NK-92 (cell line): ENCODE results near the gene ADK.

Experiments
- DNase-seq: peaks from one replicate; lab custom pipeline; 2025; ENCODE audit not compliant: unreplicated experiment; lab: John Stamatoyannopoulos, UW

ADK gene

GRCh38 chr10:74593470-74593869 lies 442.4 kb downstream of the ADK start:
- no peak for DNase-seq

DNA sequence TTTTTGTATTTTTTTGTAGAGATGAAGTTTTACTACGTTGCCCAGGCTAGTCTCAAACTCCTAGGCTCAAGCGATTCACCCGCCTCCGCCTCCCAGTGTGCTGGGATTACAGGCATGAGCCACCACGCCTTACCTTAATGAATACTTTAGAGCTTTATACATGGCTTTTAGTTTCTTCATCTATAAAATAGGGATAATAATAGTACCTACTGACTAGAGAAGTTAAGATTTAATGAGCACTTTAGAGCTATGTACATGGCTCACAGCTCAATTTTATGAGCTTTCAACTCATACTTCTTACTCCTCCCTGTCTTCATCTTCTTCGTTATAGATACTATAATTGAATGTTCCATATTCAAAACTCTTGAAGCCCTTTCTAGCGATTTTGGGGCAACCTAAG lies 445.7 kb downstream of the ADK start:
- DNase-seq = no peak

DNA sequence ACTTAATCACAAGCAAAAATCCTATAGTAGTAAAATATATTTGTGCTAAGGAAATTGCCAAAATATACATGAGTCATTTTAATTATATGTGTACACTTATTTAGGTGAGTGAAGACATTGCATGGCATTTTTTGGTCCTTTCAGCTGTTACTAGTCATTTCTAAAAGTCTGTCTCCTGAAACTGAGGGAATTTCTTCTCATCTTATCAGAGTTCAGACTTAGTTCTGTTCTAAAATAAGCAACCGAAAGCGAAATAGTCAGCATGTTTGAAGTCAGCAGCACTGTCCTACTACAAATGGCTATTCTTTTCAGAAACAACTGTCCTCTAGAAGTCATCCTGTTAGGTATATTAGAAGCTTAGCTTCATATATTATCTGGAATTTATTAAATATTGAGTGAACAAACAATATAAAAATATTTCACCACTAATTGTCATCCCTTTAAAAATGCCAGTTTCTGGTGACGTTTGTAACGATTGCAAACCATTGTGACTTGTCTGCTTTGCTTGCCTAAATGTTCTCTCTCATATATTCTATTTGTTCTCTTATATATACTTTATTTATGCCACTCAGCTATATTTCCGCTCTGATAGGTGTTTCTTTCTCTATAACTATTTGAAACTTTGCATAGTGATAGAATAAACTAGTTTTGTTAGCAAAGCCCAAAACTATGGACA lies 448.0 kb downstream of the ADK start:
- no peak for DNase-seq

- no peak for DNase-seq
Observed at GRCh38 chr10:74599672-74600071, 448.7 kb downstream of the ADK start.

DNA sequence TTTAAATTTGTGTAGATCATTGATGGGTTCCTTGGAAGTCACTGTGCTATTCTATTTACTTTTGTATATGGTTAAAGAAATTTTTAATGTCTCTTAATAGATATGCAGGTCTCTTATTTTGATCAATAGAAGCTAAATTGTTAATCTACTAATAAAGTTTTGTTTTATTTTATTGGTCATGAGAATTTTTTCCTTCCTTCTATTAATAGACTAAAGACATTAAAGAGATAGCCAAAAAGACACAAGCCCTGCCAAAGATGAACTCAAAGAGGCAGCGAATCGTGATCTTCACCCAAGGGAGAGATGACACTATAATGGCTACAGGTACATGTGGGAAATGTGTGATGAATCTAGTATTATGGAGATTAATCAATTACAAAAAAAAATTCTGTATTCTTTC lies 449.1 kb downstream of the ADK start:
- DNase-seq = no peak

DNA sequence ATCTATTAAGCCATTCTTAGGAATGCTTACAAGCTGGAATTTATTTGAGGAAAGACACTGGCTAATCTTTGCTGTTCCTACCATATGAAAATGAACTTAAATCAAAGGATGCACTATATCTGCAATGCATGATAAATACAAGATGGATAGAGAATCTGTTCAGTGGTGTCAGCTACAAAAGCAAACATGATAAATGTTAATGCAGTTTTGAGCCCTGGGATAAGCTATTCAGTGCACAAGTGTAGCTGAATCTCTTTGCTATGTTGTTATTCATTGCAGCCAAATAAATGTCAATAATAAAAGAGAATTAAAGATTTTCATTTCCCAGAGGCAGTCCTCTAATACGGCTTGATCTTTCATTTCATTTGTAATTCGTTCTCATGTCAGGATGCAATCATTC lies 451.6 kb downstream of the ADK start:
- no peak for DNase-seq

- no peak for DNase-seq
Observed at GRCh38 chr10:74610299-74610698, 459.3 kb downstream of the ADK start.

DNA sequence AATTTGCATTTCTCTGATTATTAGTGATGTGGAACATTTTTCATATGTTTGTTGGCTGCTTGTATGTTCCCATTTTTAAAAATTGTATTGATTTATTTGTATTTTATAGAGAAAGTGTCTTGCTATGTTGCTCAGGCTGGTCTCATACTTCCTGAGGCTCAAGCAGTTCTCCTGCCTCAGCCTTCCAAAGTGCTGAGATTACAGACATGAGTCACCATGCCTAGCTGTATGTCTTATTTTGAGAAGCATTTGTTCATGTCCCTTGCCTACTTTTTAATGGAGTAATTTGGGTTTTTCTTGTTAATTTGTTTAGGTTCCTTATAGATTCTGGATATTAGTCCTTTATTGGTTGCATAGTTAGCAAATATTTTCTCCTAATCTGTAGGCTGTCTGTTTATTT lies 461.2 kb downstream of the ADK start:
- DNase-seq = no peak

GRCh38 chr10:74620626-74621025 lies 469.6 kb downstream of the ADK start:
- DNase-seq = no peak

DNA sequence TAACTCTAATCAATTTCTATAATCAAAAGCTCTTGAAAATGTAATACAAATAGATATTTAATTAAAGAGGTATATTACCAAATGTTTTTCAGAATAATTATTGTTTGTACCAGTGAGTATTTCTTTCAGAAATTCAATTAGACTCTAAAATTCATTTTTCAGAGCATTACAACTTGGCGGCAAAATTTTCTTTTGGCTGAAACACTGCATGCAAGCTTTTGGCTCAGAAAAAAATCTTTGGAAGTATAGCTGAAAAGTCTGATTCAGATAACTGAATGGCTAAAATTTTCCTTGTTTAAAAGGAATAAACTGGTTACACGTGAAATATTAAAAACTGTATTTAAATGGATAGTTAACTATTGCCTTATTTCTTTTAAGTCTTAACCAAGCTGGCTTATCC lies 472.8 kb downstream of the ADK start:
- DNase-seq = no peak

DNA sequence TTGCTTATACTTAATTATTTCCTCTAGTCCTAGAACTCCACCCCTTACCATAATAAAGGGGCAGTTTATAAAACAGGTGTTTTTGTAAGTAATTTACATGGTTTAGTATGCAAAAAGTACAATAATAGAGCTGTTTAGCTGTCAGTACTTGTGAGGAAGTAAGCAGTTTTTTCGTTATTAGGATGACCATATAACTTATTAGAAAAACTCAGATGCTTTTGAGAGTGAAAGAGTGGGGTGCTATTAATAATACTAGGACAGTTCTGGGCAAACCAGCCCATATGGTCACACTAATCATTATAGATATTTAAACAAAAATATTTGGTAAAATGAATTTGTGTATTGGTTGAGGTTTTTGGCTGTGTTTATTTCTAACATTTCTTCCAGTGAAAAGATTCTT lies 473.5 kb downstream of the ADK start:
- DNase-seq = no peak

- no peak for DNase-seq
Observed at GRCh38 chr10:74628136-74628535, 477.1 kb downstream of the ADK start.

DNA sequence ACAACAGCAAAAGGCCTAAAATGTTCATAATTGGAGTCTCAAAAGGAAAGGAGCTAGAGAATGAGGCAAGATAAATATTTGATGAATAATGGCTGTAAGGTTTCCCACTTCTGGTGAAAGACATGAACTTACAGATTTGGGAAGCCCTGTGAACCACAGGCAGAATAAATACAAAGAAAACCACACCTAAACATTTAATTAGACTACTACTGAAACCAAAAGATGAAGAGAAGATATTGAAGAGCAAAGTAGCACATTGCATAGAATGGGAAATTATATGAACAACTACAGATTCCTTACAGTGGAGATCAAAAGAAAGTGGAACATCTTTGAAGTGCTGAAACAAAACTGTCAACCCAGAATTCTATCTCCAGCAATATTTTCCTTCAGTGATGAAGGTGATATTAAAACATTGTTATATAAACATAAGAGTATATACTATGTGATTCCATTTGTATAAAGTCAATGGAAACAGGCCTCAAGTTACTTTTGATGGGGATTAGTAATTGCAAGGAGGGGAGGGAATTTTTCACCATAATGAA lies 484.0 kb downstream of the ADK start:
- DNase-seq = no peak

DNA sequence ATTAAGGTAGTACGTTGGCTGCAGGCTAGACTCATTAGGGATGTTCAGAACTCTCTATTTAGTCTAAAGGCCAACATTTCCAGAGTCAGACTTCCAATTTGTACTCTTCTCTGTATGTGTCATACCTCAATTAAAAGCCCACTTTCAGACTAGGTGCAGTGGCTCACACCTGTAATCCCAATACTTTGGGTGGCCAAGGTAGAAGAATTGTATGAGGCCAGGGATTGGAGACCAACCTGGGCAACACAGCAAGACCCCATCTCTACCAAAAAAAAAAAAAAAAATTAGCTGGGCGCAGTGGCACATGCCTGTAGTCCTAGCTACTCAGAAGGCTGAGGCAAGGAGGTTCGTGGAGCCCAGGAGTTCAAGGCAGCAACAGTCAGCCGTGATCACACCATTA lies 484.6 kb downstream of the ADK start:
- DNase-seq = no peak

DNA sequence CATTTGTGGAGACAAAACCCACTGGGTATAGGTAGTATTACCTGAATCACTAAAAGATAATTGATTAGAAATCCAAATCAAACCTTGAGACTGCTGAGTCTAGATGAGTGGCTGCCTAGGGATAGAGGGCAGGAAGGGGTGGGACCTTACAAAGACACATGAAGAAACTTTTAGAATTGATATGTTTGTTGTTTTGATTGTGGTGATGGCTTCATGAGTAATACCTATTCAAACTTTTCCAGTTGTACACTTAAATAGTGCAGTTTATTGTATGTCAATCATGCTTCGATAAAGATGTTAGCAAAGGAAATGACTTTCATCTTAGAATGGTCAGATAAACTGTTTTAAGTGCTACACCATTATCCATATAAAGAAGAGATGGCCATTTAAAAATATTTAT lies 486.7 kb downstream of the ADK start:
- DNase-seq = no peak

- DNase-seq = no peak
Observed at GRCh38 chr10:74640134-74640921, 489.3 kb downstream of the ADK start.

- no peak for DNase-seq
Observed at GRCh38 chr10:74641659-74642058, 490.6 kb downstream of the ADK start.

DNA sequence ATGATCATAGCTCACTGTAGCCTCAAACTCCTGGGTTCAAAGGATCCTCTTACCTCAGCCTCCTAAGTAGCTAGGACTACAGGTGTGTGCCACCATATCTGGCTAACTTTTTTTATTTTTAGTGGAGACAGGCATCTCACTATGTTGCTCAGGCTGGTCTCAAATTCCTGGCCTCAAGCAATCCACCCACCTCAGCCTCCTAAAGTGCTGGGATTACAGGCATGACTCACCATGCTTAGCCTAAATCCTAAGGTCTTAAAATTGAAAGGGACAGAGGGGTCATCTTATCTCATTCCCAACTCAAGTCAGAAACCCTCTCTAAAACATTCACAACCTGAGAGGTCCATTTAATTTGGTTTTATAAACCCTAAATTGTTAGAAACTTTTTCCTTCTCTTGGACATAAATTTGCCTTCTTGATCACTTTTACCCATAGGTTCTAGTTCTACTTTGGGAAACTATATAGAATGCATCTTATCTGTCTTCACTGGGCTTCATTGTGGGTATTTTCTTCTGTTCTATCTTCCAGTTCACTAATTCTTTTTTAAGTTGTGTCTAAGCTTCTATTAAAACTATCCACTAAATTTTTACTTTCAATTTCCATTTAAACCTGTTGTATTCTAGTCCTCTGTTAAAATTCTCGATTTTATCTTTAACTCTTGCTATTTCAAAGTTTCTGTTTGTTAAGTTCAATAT lies 492.0 kb downstream of the ADK start:
- DNase-seq = no peak

GRCh38 chr10:74643596-74643975 lies 492.6 kb downstream of the ADK start:
- no peak for DNase-seq

GRCh38 chr10:74644738-74645137 lies 493.7 kb downstream of the ADK start:
- no peak for DNase-seq

DNA sequence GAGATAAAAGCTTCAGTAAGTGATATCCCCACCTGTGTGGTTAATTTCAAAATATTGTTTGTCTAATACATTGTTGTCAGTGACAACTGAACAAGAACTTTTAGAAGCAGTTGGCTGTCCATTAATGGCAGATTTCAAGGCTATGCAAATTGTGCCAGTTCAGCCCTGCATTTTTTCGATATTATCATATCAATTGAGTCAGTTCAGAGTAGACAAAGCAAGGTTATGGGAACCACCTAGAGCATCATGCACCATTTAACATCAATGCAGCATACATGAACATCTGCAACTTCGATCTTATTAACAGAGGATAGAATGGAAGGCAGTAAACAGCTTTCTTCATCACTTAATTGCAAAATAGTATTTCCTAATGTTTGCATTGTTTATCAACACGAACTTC lies 494.7 kb downstream of the ADK start:
- DNase-seq = no peak

- no peak for DNase-seq
Observed at GRCh38 chr10:74650613-74651012, 499.6 kb downstream of the ADK start.
